ENCODE measurements around the gene KIF26B.

The KIF26B gene

DNA sequence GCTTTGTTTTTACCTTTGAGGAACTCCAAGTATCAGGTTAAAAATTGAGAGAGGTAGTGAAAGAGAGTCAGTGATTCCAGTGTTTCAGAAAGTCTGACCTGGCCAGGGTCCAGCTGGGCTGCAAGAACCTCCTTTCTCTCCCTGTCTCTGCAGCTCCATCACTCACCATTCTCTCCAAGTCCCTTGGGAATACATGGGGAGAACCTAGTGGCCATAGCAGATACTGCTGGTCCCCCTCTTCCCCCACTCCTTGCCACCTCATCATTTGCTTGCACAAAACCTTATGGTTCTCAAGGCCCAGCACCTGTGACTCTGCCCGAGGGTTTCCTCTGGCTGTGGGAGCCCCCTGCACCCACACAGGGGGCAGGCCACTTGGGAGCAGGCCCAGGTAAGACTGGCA is 279.5 kb downstream of the KIF26B start:
- H4K20me1 ChIP-seq (ENCODE audit: insufficient read depth, low read length): no peaks in the 10 kb centered on the region
- no peaks in the 10 kb centered on the region for H3K4me1 ChIP-seq (ENCODE audit: insufficient read depth, low read length, severe bottlenecking)
- H3K27me3 ChIP-seq (ENCODE audit: insufficient read depth, low read length): no peaks in the 10 kb centered on the region
- H3K36me3 ChIP-seq (ENCODE audit: insufficient read depth, low read length): no peaks in the 10 kb centered on the region
- no peak overlapping the region for H3K9ac ChIP-seq (ENCODE audit: low read length)
- H3K27ac ChIP-seq (ENCODE audit: low read depth, low read length, poor library complexity, severe bottlenecking): no peak overlapping the region
- no peaks in the 10 kb centered on the region for H3K79me2 ChIP-seq (ENCODE audit: insufficient read depth, low read length)
- H3K4me2 ChIP-seq (ENCODE audit: low read length): no peak overlapping the region
- no peaks in the 10 kb centered on the region for H3K9me2 ChIP-seq (ENCODE audit: low read depth, low read length)
- no peak overlapping the region for H3K4me3 ChIP-seq (ENCODE audit: low read depth, low read length, poor library complexity, severe bottlenecking)
- no peak for TF ChIP-seq EZH2 (IDR thresholded peaks at IDR 0.05; ENCODE audit: borderline replicate concordance, low read length)
- TF ChIP-seq, protein P1, sequence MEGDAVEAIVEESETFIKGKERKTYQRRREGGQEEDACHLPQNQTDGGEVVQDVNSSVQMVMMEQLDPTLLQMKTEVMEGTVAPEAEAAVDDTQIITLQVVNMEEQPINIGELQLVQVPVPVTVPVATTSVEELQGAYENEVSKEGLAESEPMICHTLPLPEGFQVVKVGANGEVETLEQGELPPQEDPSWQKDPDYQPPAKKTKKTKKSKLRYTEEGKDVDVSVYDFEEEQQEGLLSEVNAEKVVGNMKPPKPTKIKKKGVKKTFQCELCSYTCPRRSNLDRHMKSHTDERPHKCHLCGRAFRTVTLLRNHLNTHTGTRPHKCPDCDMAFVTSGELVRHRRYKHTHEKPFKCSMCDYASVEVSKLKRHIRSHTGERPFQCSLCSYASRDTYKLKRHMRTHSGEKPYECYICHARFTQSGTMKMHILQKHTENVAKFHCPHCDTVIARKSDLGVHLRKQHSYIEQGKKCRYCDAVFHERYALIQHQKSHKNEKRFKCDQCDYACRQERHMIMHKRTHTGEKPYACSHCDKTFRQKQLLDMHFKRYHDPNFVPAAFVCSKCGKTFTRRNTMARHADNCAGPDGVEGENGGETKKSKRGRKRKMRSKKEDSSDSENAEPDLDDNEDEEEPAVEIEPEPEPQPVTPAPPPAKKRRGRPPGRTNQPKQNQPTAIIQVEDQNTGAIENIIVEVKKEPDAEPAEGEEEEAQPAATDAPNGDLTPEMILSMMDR (IDR thresholded peaks at IDR 0.05; ENCODE audit: low read length): no peak
- no peaks in the 10 kb centered on the region for H3F3A ChIP-seq (ENCODE audit: insufficient read depth, low read length)
- no peaks in the 10 kb centered on the region for H3K9me3 ChIP-seq (ENCODE audit: low read length)
- H2AFZ ChIP-seq (ENCODE audit: low read length): no peak overlapping the region

DNA sequence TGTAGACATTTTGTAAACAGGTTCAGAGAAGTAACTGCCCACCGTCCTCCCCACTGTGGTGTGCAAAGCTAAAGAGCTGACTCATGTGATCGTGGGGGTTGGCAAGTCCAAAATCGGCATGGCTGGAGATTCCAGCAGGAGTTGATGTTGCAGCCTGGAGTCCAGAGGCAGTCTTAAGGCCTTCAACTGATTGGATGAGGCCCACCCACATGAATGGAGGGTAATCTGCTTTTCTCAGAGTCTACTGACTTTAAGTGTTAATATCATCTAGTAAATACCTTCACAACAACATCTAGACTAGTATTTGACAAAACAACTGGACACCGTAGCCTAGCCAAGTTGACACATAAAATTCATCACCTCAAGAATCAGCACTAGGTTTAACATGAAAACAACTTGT is 281.6 kb downstream of the KIF26B start:
- Histone ChIP-seq H3K9me3 (ENCODE audit: low read length) (no peaks in the 10 kb centered on the region), H3K27ac (ENCODE audit: low read depth, low read length, poor library complexity, severe bottlenecking) (no peak overlapping the region), H3K9ac (ENCODE audit: low read length) (no peak overlapping the region), H3K27me3 (ENCODE audit: insufficient read depth, low read length) (0 out of 2 replicates have a peak, but pooled peaks cover 4% of the 10 kb centered on the region), H3K4me3 (ENCODE audit: low read depth, low read length, poor library complexity, severe bottlenecking) (no peak overlapping the region), H3K4me1 (ENCODE audit: insufficient read depth, low read length, severe bottlenecking) (no peaks in the 10 kb centered on the region), H4K20me1 (ENCODE audit: insufficient read depth, low read length) (no peaks in the 10 kb centered on the region), H2AFZ (ENCODE audit: low read length) (no peak overlapping the region), H3K79me2 (ENCODE audit: insufficient read depth, low read length) (no peaks in the 10 kb centered on the region), H3F3A (ENCODE audit: insufficient read depth, low read length) (no peaks in the 10 kb centered on the region), H3K9me2 (ENCODE audit: low read depth, low read length) (no peaks in the 10 kb centered on the region), H3K4me2 (ENCODE audit: low read length) (no peak overlapping the region), H3K36me3 (ENCODE audit: insufficient read depth, low read length) (no peaks in the 10 kb centered on the region)
- TF ChIP-seq EZH2 (IDR thresholded peaks at IDR 0.05; ENCODE audit: borderline replicate concordance, low read length): no peak
- TF ChIP-seq, protein P1 (IDR thresholded peaks at IDR 0.05; ENCODE audit: low read length): no peak

DNA sequence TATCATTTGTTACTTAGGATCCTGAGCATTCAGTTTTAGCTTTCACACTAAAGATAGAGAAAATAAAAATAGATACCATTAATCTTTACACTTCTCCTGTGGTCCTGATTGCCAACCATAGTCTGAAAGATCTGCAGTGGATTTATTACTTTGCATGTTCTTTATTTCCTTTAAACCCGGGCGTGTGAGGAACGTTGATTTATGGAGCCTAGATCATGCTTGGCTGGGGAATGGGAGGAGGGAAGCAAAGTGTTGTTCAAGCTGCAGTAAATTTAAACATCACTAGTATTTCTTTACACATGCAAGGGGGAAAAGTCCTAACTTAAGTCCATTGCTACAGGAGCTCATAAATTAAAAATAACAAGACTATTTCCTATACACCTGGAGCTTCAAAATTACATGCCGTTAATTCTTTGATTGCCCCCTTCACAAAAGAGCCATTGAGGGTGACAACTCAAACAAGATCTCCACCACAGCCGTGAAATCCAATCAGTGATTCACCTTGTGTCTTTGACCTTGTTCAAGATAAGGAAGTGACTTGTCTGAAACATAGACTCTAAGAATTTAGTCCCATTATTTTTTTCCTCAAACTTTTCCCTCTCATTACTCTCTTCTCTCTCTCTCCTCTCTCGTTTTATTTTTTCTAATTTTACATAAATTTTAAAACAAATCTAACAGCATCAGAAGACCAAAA is 282.7 kb downstream of the KIF26B start:
- H3K4me1 ChIP-seq (ENCODE audit: insufficient read depth, low read length, severe bottlenecking): no peaks in the 10 kb centered on the region
- H4K20me1 ChIP-seq (ENCODE audit: insufficient read depth, low read length): no peaks in the 10 kb centered on the region
- H2AFZ ChIP-seq (ENCODE audit: low read length): no peak overlapping the region
- no peak overlapping the region for H3K9ac ChIP-seq (ENCODE audit: low read length)
- H3F3A ChIP-seq (ENCODE audit: insufficient read depth, low read length): no peaks in the 10 kb centered on the region
- no peak overlapping the region for H3K4me3 ChIP-seq (ENCODE audit: low read depth, low read length, poor library complexity, severe bottlenecking)
- TF ChIP-seq EZH2 (IDR thresholded peaks at IDR 0.05; ENCODE audit: borderline replicate concordance, low read length): no peak
- TF ChIP-seq, protein P1 (IDR thresholded peaks at IDR 0.05; ENCODE audit: low read length): no peak
- H3K36me3 ChIP-seq (ENCODE audit: insufficient read depth, low read length): no peaks in the 10 kb centered on the region
- no peak overlapping the region for H3K4me2 ChIP-seq (ENCODE audit: low read length)
- no peak overlapping the region for H3K27ac ChIP-seq (ENCODE audit: low read depth, low read length, poor library complexity, severe bottlenecking)
- 0 out of 2 replicates have a peak, but pooled peaks cover 4% of the 10 kb centered on the region for H3K27me3 ChIP-seq (ENCODE audit: insufficient read depth, low read length)
- no peaks in the 10 kb centered on the region for H3K9me2 ChIP-seq (ENCODE audit: low read depth, low read length)
- no peaks in the 10 kb centered on the region for H3K79me2 ChIP-seq (ENCODE audit: insufficient read depth, low read length)
- no peaks in the 10 kb centered on the region for H3K9me3 ChIP-seq (ENCODE audit: low read length)
